Endothelial cell of umbilical vein (primary cell): Measurements from ENCODE around the gene FOXK1.

Source experiments
- GATA2 ChIP-seq: IDR thresholded peaks from 2 replicates; pipeline ENCODE4 v1.7.0; 2011; ENCODE audit warnings: low read depth, mild to moderate bottlenecking, moderate library complexity, mixed read lengths, low read length; ENCODE audit not compliant: insufficient read length, insufficient read depth
- TF ChIP-seq, protein P1 (sequence below), 2 donors: IDR thresholded peaks; 1 replicate in 1 of 2; 2 replicates in 1 of 2; pipeline ENCODE4 v1.5.1; 2011; ENCODE audit warnings: low read length in 2 of 2, mild to moderate bottlenecking in 2 of 2, moderate library complexity in 2 of 2, control low read depth in 1 of 2, inconsistent platforms in 1 of 2, low read depth in 1 of 2; ENCODE audit not compliant: insufficient read depth in 1 of 2; ENCODE audit errors: extremely low read depth in 1 of 2

DNA sequence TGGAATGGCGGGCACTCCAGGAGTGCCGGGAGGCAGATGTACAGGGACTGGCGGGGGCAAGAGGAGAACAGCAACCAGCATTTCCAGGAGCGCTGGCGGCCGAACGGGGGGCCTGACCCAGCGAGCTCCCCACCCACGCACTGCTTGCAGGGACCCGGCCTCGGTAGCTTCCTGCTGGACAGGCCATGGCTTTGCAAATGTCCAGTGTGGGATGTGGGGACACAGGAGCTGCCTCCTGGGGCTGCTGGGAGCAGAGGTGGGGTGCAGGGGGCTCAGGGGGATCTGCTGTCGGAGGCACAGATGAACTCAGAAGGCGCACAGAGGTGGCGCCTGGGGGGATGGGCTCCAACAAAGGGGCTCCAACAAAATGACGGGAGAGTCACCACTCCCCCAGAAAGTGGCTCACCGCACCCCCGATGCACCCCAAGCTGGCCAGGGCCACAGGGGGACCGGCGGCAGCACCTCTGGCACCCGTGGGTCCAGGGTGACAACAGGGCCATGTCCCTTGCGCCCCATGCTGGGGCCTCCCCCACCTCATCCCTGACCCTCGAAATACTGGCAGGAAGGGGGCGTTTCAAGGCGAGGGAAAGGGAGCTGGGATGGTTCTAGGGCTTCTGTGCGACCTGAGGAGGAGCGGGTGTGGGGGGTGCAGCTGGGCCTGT lies 134.5 kb downstream of the FOXK1 start:
- TF ChIP-seq, protein P1, sequence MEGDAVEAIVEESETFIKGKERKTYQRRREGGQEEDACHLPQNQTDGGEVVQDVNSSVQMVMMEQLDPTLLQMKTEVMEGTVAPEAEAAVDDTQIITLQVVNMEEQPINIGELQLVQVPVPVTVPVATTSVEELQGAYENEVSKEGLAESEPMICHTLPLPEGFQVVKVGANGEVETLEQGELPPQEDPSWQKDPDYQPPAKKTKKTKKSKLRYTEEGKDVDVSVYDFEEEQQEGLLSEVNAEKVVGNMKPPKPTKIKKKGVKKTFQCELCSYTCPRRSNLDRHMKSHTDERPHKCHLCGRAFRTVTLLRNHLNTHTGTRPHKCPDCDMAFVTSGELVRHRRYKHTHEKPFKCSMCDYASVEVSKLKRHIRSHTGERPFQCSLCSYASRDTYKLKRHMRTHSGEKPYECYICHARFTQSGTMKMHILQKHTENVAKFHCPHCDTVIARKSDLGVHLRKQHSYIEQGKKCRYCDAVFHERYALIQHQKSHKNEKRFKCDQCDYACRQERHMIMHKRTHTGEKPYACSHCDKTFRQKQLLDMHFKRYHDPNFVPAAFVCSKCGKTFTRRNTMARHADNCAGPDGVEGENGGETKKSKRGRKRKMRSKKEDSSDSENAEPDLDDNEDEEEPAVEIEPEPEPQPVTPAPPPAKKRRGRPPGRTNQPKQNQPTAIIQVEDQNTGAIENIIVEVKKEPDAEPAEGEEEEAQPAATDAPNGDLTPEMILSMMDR (IDR thresholded peaks at IDR 0.05; ENCODE audit: extremely low read depth in 1 of 2, insufficient read depth in 1 of 2, low read depth in 1 of 2, low read length in 2 of 2) = no peak
- TF ChIP-seq GATA2 = no peak
